Gastrocnemius medialis (tissue), 4 donors: ENCODE results near the gene LITAFD.

Source experiments
- CTCF ChIP-seq, 5 experiments: fragments of 450-650 bp in 3 of 5; fragments of 200-600 bp in 2 of 5; sonication (generic) in 2 of 5; IDR thresholded peaks in 4 of 5; conservative IDR thresholded peaks in 1 of 5; 1 replicate in 4 of 5; 2 replicates in 1 of 5; pipeline ENCODE4 v1.5.1; 2016 to 2019; ENCODE audit warnings: antibody characterized with exemption in 5 of 5, mild to moderate bottlenecking in 3 of 5, moderate library complexity in 3 of 5
- POLR2A ChIP-seq, 2 donors: fragments of 450-650 bp; IDR thresholded peaks; one replicate each; pipeline ENCODE4 v1.6.1; 2017; ENCODE audit warnings: antibody characterized with exemption in 2 of 2, mild to moderate bottlenecking in 2 of 2, moderate library complexity in 2 of 2

GRCh38 chr16:8890549-8890921 lies 8.4 kb downstream of the LITAFD start:
- no peak for TF ChIP-seq CTCF (IDR thresholded peaks at IDR 0.05 in 4 of 5, conservative IDR thresholded peaks at IDR 0.05 in 1 of 5)
- no peak for TF ChIP-seq POLR2A (IDR thresholded peaks at IDR 0.05)
